Omental fat pad (tissue), 4 donors: Measurements from ENCODE around the gene GABPB1. TPM values are rescaled to one million over a fixed set of nuclear protein-coding genes. Genes with fewer than 3 reads are reported as not detected.
"Not testable (repeated sequence)": the region's sequence is repeated elsewhere in the genome, so short reads cannot be mapped to it uniquely, and the experiment has no call there.

Source experiments
- ATAC-seq: fragments of 150-250 bp; one replicate; pipeline ENCODE4 v1.9.1; 2016; ENCODE audit warnings: mild to moderate bottlenecking, moderate library complexity; ENCODE audit not compliant: low FRiP score
- DNase-seq: peaks from one replicate; pipeline ENCODE4 v3.0.0-alpha.2; 2019; ENCODE audit warnings: low spot score
- CTCF ChIP-seq, 3 donors: fragments of 450-650 bp; IDR thresholded peaks; one replicate each; pipeline ENCODE4 v1.5.1; 2016 to 2017; ENCODE audit warnings: antibody characterized with exemption in 3 of 3, mild to moderate bottlenecking in 3 of 3, moderate library complexity in 2 of 3
- total RNA-seq, 4 donors: library from RNA; depleted of rRNA; stranded (reverse); fragments of >200 nt; gene quantifications; one replicate each; pipeline ENCODE4 v1.1.0, GENCODE V29; 2016

GABPB1 gene
- 10 to 100 TPM; 16.8 to 55.5 (median 30.6) TPM for total RNA-seq

- DNase-seq (peak; percentile 55), ATAC-seq (peak; percentile 74)
- TF ChIP-seq CTCF (IDR thresholded peaks at IDR 0.05): no peak
Measured at GRCh38 chr15:50354838-50355618, at the start of gene GABPB1. TSS of gene GABPB1 (minus strand) at chr15:50355198. CDS start at chr15:50309798, 45,400 bp downstream.

- ATAC-seq, DNase-seq: not testable (repeated sequence)
Measured at GRCh38 chr15:50391561-50391960, 36.6 kb upstream of the GABPB1 start.

- ATAC-seq (no peak), DNase-seq (no peak)
- TF ChIP-seq CTCF (IDR thresholded peaks at IDR 0.05): no peak
Measured at GRCh38 chr15:50390554-50391264, 35.7 kb upstream of the GABPB1 start.

GRCh38 chr15:50382408-50382807 is 27.4 kb upstream of the GABPB1 start:
- ATAC-seq: not testable (repeated sequence)

GRCh38 chr15:50381438-50381837 is 26.4 kb upstream of the GABPB1 start:
- TF ChIP-seq CTCF (IDR thresholded peaks at IDR 0.05): no peak
- no peak for ATAC-seq
- DNase-seq: no peak

More at GRCh38 chr15:50382408-50382807, 27.4 kb upstream of the GABPB1 start:
- not testable (repeated sequence) for DNase-seq

- no peak for ATAC-seq
- DNase-seq: no peak
Measured at GRCh38 chr15:50380089-50380488, 25.1 kb upstream of the GABPB1 start.

GRCh38 chr15:50379413-50379812 is 24.4 kb upstream of the GABPB1 start:
- ATAC-seq, DNase-seq: not testable (repeated sequence)

More at GRCh38 chr15:50380089-50380488, 25.1 kb upstream of the GABPB1 start:
- TF ChIP-seq CTCF (IDR thresholded peaks at IDR 0.05): no peak

GRCh38 chr15:50378776-50379175 is 23.8 kb upstream of the GABPB1 start:
- no peak for DNase-seq
- ATAC-seq: no peak
- TF ChIP-seq CTCF (IDR thresholded peaks at IDR 0.05): no peak
